GM13976 (cell line): ENCODE results near the gene YTHDC2.

Experiments
- DNase-seq: peaks from one replicate; pipeline ENCODE4 v3.0.0; 2012; ENCODE audit warnings: low spot score
- CTCF ChIP-seq: IDR thresholded peaks from 2 replicates; pipeline ENCODE4 v1.5.1; 2012; ENCODE audit warnings: borderline replicate concordance, mild to moderate bottlenecking; ENCODE audit not compliant: insufficient read depth; ENCODE audit errors: extremely low read depth, missing control alignments, control extremely low read depth
- in situ Hi-C: fragments of 300-500 bp; cut with MboI; formaldehyde crosslinking; loops from one replicate; pipeline ENCODE4 v1.12.0; 2022; ENCODE audit warnings: low sequenced_read_pairs, mixed read lengths, inconsistent platforms; ENCODE audit not compliant: unreplicated experiment

Gene YTHDC2

GRCh38 chr5:113612060-113612496 lies 98.6 kb downstream of the YTHDC2 start:
- peak; percentile 48 for TF ChIP-seq CTCF
- peak; percentile 52 for DNase-seq
- in situ Hi-C loops: loop anchor here (25.0 kb wide), 1 partner anchor 275 kb away; no protein-coding TSS in a partner anchor

GRCh38 chr5:113614191-113614590 lies 100.7 kb downstream of the YTHDC2 start:
- in situ Hi-C loops: loop anchor here (25.0 kb wide), 1 partner anchor 277 kb away; no protein-coding TSS in a partner anchor
- no peak for DNase-seq
- TF ChIP-seq CTCF: no peak

- no peak for TF ChIP-seq CTCF
- in situ Hi-C loops: loop anchor here (25.0 kb wide), 1 partner anchor 278 kb away; no protein-coding TSS in a partner anchor
- DNase-seq: no peak
These were observed 102.2 kb downstream of the YTHDC2 start for GRCh38 chr5:113615708-113616107.

GRCh38 chr5:113617191-113617796 lies 103.8 kb downstream of the YTHDC2 start:
- in situ Hi-C loops: loop anchor here (25.0 kb wide), 1 partner anchor 280 kb away; no protein-coding TSS in a partner anchor
- DNase-seq: no peak
- no peak for TF ChIP-seq CTCF

- no peak for TF ChIP-seq CTCF
- in situ Hi-C loops: no loop called here
- no peak for DNase-seq
These were observed 119.5 kb downstream of the YTHDC2 start for GRCh38 chr5:113632996-113633395.

GRCh38 chr5:113634957-113635356 lies 121.5 kb downstream of the YTHDC2 start:
- DNase-seq: no peak
- in situ Hi-C loops: no loop called here
- no peak for TF ChIP-seq CTCF
